Ovary (tissue), 9 donors: ENCODE data around the gene TNFRSF18. TPM values are rescaled to one million over a fixed set of nuclear protein-coding genes. Genes with fewer than 3 reads are reported as not detected.

Experiments
- DNase-seq, 5 donors: peaks; one replicate each; pipeline ENCODE4 v3.0.0-alpha.2; 2019 to 2020
- H3K27ac ChIP-seq, 2 donors: fragments of 200-600 bp; one replicate each; pipeline versions ENCODE4 v1.5.1 to v1.8.0; 2019 to 2022
- H3K27me3 ChIP-seq: fragments of 200-600 bp; one replicate; pipeline ENCODE4 v1.8.0; 2022
- H3K36me3 ChIP-seq: fragments of 200-600 bp; sonication (generic); one replicate; pipeline ENCODE4 v1.5.1; 2019
- H3K4me1 ChIP-seq: one replicate; pipeline ENCODE4 v1.8.1; 2013; ENCODE audit warnings: mild to moderate bottlenecking, moderate library complexity; ENCODE audit not compliant: insufficient read depth
- H3K4me3 ChIP-seq: fragments of 200-600 bp; sonication (generic); one replicate; pipeline ENCODE4 v1.5.1; 2017
- H3K9me3 ChIP-seq, 2 donors: fragments of 200-600 bp in 1 of 2; sonication (generic) in 1 of 2; one replicate each; pipeline versions ENCODE4 v1.5.1 to v1.8.1; 2013 to 2019; ENCODE audit warnings: mild to moderate bottlenecking in 1 of 2, moderate library complexity in 1 of 2
- CTCF ChIP-seq, 3 donors: fragments of 450-650 bp in 2 of 3; fragments of 200-600 bp in 1 of 3; IDR thresholded peaks; one replicate each; pipeline versions ENCODE4 v1.5.1 to v1.8.0; 2016 to 2022; ENCODE audit warnings: antibody characterized with exemption in 3 of 3, mild to moderate bottlenecking in 1 of 3
- EP300 ChIP-seq: sonication (generic); formaldehyde crosslinking; IDR thresholded peaks from one replicate; pipeline ENCODE4 v1.6.1; 2017; ENCODE audit warnings: antibody characterized with exemption
- POLR2A ChIP-seq: fragments of 450-650 bp; IDR thresholded peaks from one replicate; pipeline ENCODE4 v1.6.1; 2017; ENCODE audit warnings: antibody characterized with exemption, mild to moderate bottlenecking, moderate library complexity
- WGBS, 3 donors: extraction: QIAGEN DNeasy Blood & Tissue Kit in 1 of 3; methylation state at CpG; one replicate each; pipeline versions ENCODE4 v1.1.5 to v1.1.7; 2013 to 2017; 5-methylcytosine and 5-hydroxymethylcytosine counted together
- intact Hi-C, 4 donors: fragments of 100-400 bp; cut with DNase I; formaldehyde crosslinking; loops; one replicate each; pipeline versions ENCODE4 v1.11.0 to v1.15.1; 2022 to 2023
- polyA plus RNA-seq, 2 donors: library from polyadenylated mRNA; stranded (reverse); fragments of 200-250 nt in 1 of 2; fragments of 350-450 nt in 1 of 2; fragmentation: Illumina TruSeq in 1 of 2; extraction: RNeasy Lipid Tissue Mini Kit (QIAGEN cat#74804) in 1 of 2; gene quantifications; one replicate each; pipeline ENCODE4 v1.2.3, GENCODE V29; 2013 to 2014
- total RNA-seq, 7 donors: library from RNA; depleted of rRNA in 2 of 7; stranded (reverse); fragments of >200 nt in 2 of 7; fragmentation: NEBNext Ultra II Directional in 3 of 7; extraction: Animal tissue kit (Norgen Biotek cat#: 25700) in 3 of 7; gene quantifications; one replicate each; pipeline versions ENCODE4 v1.1.0 to v1.2.4, GENCODE V29; 2016 to 2023
- donor health status: DM: no; HTN: no; CAD: no; lungs with moderate emphysema.
- donor health status: DM: no; HTN: no; CAD: no.
- donor health status: Bipolar disorder and iron deficiency.
- donor health status: DM: yes; HTN: yes; CAD: no.
- donor health status: DM: no; HTN: no; CAD: no.
- donor health status: DM: yes; HTN: yes; CAD: no.

The TNFRSF18 gene
- total and polyA plus RNA-seq, 9 donors: 0.10 to 1.4 (median 0.32) TPM; not detected in 5

GRCh38 chr1:1181129-1181937 lies 25.1 kb downstream of the TNFRSF18 start:
- WGBS, 3 donors: 82 to 88% (median 84%) methylated on average over 26 of the region's 26 CpGs
- DNase-seq: peak in 2 of 5 donors; percentile 12 to 29
- H3K4me3 ChIP-seq: no peak overlapping the region
- TF ChIP-seq EP300: no peak
- H3K9me3 ChIP-seq: no peaks in the 10 kb centered on the region
- no peaks in the 10 kb centered on the region for H3K36me3 ChIP-seq
- no peaks in the 10 kb centered on the region for H3K4me1 ChIP-seq
- no peak overlapping the region for H3K27ac ChIP-seq
- H3K27me3 ChIP-seq: no peaks in the 10 kb centered on the region
- intact Hi-C loops: no loop called here

- no peak overlapping the region for H3K27ac ChIP-seq
- H3K4me3 ChIP-seq: no peak overlapping the region
- peak in 2 of 5 donors; percentile 16 to 28 for DNase-seq
- no peak for TF ChIP-seq POLR2A
- TF ChIP-seq CTCF (IDR thresholded peaks at IDR 0.05): no peak
- no peak for TF ChIP-seq EP300
- WGBS, 3 donors: 55 to 73% (median 59%) methylated on average over 20 to 51 of the region's 51 CpGs
- H3K36me3 ChIP-seq: no peaks in the 10 kb centered on the region
- H3K4me1 ChIP-seq: no peaks in the 10 kb centered on the region
- no peaks in the 10 kb centered on the region for H3K27me3 ChIP-seq
- no peaks in the 10 kb centered on the region for H3K9me3 ChIP-seq
- intact Hi-C loops: no loop called here
These were observed 26.2 kb downstream of the TNFRSF18 start for GRCh38 chr1:1179983-1180861.

- TF ChIP-seq CTCF (IDR thresholded peaks at IDR 0.05) (no peak), EP300 (no peak), POLR2A (no peak)
- H3K27ac ChIP-seq: no peak overlapping the region
- intact Hi-C loops: no loop called here
- no peak overlapping the region for H3K4me3 ChIP-seq
- 64 to 75% (median 71%) methylated on average over 8 to 25 of the region's 25 CpGs for WGBS, 3 donors
- no peaks in the 10 kb centered on the region for H3K4me1 ChIP-seq
- no peaks in the 10 kb centered on the region for H3K36me3 ChIP-seq
- H3K27me3 ChIP-seq: no peaks in the 10 kb centered on the region
- no peaks in the 10 kb centered on the region for H3K9me3 ChIP-seq
- peak in 2 of 5 donors; percentile 14 to 28 for DNase-seq
These were observed 26.9 kb downstream of the TNFRSF18 start for GRCh38 chr1:1179346-1179982.

GRCh38 chr1:1178794-1179331 lies 27.5 kb downstream of the TNFRSF18 start:
- H3K9me3 ChIP-seq: no peaks in the 10 kb centered on the region
- no peaks in the 10 kb centered on the region for H3K4me1 ChIP-seq
- H3K4me3 ChIP-seq: no peak overlapping the region
- peak in 2 of 5 donors; percentile 13 to 25 for DNase-seq
- WGBS, 3 donors: 69 to 82% (median 82%) methylated on average over 22 to 32 of the region's 32 CpGs
- no peaks in the 10 kb centered on the region for H3K27me3 ChIP-seq
- no peak overlapping the region for H3K27ac ChIP-seq
- TF ChIP-seq CTCF (IDR thresholded peaks at IDR 0.05) (no peak), EP300 (no peak), POLR2A (no peak)
- intact Hi-C loops: no loop called here
- H3K36me3 ChIP-seq: no peaks in the 10 kb centered on the region
